Measurements from ENCODE around the gene PAK4.

DNA sequence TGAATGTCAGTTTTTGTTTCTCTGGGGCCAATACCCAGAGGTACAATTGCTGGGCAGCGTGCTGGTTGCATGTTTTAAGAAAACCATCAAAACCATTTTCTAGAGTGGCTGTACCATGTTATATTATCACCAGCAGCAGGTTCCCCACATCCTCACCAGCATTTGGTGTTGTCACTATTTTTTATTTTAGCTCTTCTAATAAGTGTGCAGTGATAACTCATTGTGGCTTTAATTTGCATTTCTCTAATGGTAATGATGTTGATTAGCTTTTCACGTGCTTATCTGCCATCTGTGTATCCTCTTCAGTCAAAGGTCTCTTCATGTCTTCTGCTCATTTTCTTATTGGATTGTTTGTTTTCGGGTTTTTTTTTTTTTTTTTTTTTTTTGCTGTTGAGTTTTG, 21.9 kb downstream of the PAK4 start:
- TF ChIP-seq POLR2AphosphoS5 (IDR thresholded peaks at IDR 0.05): no peak
- TF ChIP-seq, protein P1, sequence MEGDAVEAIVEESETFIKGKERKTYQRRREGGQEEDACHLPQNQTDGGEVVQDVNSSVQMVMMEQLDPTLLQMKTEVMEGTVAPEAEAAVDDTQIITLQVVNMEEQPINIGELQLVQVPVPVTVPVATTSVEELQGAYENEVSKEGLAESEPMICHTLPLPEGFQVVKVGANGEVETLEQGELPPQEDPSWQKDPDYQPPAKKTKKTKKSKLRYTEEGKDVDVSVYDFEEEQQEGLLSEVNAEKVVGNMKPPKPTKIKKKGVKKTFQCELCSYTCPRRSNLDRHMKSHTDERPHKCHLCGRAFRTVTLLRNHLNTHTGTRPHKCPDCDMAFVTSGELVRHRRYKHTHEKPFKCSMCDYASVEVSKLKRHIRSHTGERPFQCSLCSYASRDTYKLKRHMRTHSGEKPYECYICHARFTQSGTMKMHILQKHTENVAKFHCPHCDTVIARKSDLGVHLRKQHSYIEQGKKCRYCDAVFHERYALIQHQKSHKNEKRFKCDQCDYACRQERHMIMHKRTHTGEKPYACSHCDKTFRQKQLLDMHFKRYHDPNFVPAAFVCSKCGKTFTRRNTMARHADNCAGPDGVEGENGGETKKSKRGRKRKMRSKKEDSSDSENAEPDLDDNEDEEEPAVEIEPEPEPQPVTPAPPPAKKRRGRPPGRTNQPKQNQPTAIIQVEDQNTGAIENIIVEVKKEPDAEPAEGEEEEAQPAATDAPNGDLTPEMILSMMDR (IDR thresholded peaks at IDR 0.05): no peak

Measured in gastroesophageal sphincter (tissue), 3 donors.